HepG2 (cell line): ENCODE results near the gene CNMD. TPM values are rescaled to one million over a fixed set of nuclear protein-coding genes. Genes with fewer than 3 reads are reported as not detected.

ENCODE experiments used
- ATAC-seq: fragments of 200-7000 bp; cut with Tn5 transposase; 3 replicates; pipeline ENCODE4 v1.9.1; 2020; ENCODE audit warnings: mild to moderate bottlenecking, moderate library complexity
- BruUV-seq: library from RNA; stranded (reverse); fragments of 400-500 nt; replicated peaks from 2 replicates; lab custom pipeline; 2021; lab: Mats Ljungman, UMichigan
- CTCF ChIA-PET: fragments of 300-600 bp; formaldehyde crosslinking; extraction: SDS; loops from one replicate; lab custom pipeline; 2021; ENCODE audit warnings: low total read pairs, inconsistent platforms, low intra/inter-chr PET ratio; lab: Yijun Ruan, JAX
- POLR2A ChIA-PET: fragments of 350-600 bp; sonication (Branson Sonifier 250); formaldehyde crosslinking; loops from one replicate; lab custom pipeline; 2020; ENCODE audit warnings: antibody characterized with exemption, inconsistent platforms; lab: Yijun Ruan, JAX
- DNase-seq: peaks from one replicate; pipeline ENCODE4 v3.0.0-alpha.2; 2015; ENCODE audit warnings: low spot score
- FAIRE-seq: peaks from 3 replicates; lab custom pipeline; 2011; peaks lifted over from hg19 to GRCh38; lab: Jason Lieb, UNC
- H2AFZ ChIP-seq: one replicate; pipeline ENCODE4 v1.6.1; 2011; ENCODE audit warnings: low read length, inconsistent platforms
- H3K27ac ChIP-seq: fragments of 300-600 bp; 3 replicates; pipeline ENCODE4 v1.8.0; 2011; ENCODE audit warnings: mixed run types, mild to moderate bottlenecking, mixed read lengths, low read length, inconsistent platforms; ENCODE audit not compliant: insufficient read depth; ENCODE audit errors: extremely low read length
- H3K27me3 ChIP-seq, 2 experiments: fragments of 200-600 bp in 1 of 2; 2 replicates in 1 of 2; 3 replicates in 1 of 2; pipeline versions ENCODE4 v1.6.0 to v1.8.0; 2011; ENCODE audit warnings: low read length in 2 of 2, mild to moderate bottlenecking in 2 of 2, moderate library complexity in 2 of 2, inconsistent platforms in 1 of 2; ENCODE audit not compliant: insufficient read depth in 2 of 2, control insufficient read depth in 1 of 2
- H3K36me3 ChIP-seq, 2 experiments: fragments of 200-600 bp in 1 of 2; replicated peaks in 1 of 2; 2 replicates in 1 of 2; 3 replicates in 1 of 2; pipeline versions ENCODE4 v1.5.1 to v1.8.0; 2011; ENCODE audit warnings: low read length in 2 of 2, inconsistent platforms in 1 of 2; ENCODE audit not compliant: insufficient read depth in 2 of 2, control insufficient read depth in 1 of 2
- H3K4me1 ChIP-seq: 2 replicates; pipeline ENCODE4 v1.5.1; 2012; ENCODE audit warnings: low read length, inconsistent platforms; ENCODE audit not compliant: insufficient read depth
- H3K4me2 ChIP-seq: 2 replicates; pipeline ENCODE4 v1.6.0; 2011; ENCODE audit warnings: low read depth, low read length, inconsistent platforms
- H3K4me3 ChIP-seq, 3 experiments: fragments of 200-600 bp in 1 of 3; sonication (generic), shearing (Covaris generic) in 1 of 3; replicated peaks in 1 of 3; 2 replicates each; pipeline ENCODE4 v1.5.1; 2011 to 2016; ENCODE audit warnings: low read length in 3 of 3, inconsistent platforms in 2 of 3, low read depth in 2 of 3, mild to moderate bottlenecking in 2 of 3, control low read depth in 1 of 3, mixed read lengths in 1 of 3; ENCODE audit not compliant: insufficient read depth in 1 of 3
- H3K79me2 ChIP-seq: one replicate; pipeline ENCODE4 v1.6.1; 2011; ENCODE audit warnings: low read length, inconsistent platforms; ENCODE audit not compliant: insufficient read depth
- H3K9ac ChIP-seq: 2 replicates; pipeline ENCODE4 v1.6.0; 2011; ENCODE audit warnings: mild to moderate bottlenecking, low read depth, low read length, inconsistent platforms; ENCODE audit not compliant: insufficient read depth
- H3K9me3 ChIP-seq: 2 replicates; pipeline ENCODE4 v1.5.1; 2012; ENCODE audit warnings: mild to moderate bottlenecking, low read length
- H4K20me1 ChIP-seq: 2 replicates; pipeline ENCODE4 v1.6.0; 2011; ENCODE audit warnings: inconsistent platforms, mild to moderate bottlenecking, low read length, moderate library complexity; ENCODE audit not compliant: insufficient read depth
- FOXA1 ChIP-seq, 2 experiments: fragments of 450-650 bp in 1 of 2; sonication (generic) in 1 of 2; formaldehyde crosslinking in 1 of 2; IDR thresholded peaks; 2 replicates each; pipeline versions ENCODE4 v1.4.0 to v1.6.1; 2016 to 2020; ENCODE audit warnings: missing genetic modification reagents in 1 of 2
- FOXA3 ChIP-seq: IDR thresholded peaks from 2 replicates; pipeline ENCODE4 v1.6.1; 2016; ENCODE audit warnings: missing genetic modification reagents, missing compliant biosample characterization
- HDAC1 ChIP-seq: sonication (generic); formaldehyde crosslinking; IDR thresholded peaks from 2 replicates; pipeline ENCODE4 v1.5.1; 2020; ENCODE audit warnings: mild to moderate bottlenecking, missing genetic modification reagents
- JUNB ChIP-seq: sonication (generic); formaldehyde crosslinking; IDR thresholded peaks from 2 replicates; pipeline ENCODE4 v1.8.0; 2022; ENCODE audit warnings: missing genetic modification reagents, mild to moderate bottlenecking, borderline replicate concordance
- NR2F6 ChIP-seq, 2 experiments: IDR thresholded peaks; 2 replicates each; pipeline ENCODE4 v1.6.1; 2016; ENCODE audit warnings: antibody characterized with exemption in 1 of 2, mild to moderate bottlenecking in 1 of 2
- ZNF484 ChIP-seq: sonication (generic); formaldehyde crosslinking; IDR thresholded peaks from 2 replicates; pipeline ENCODE4 v1.5.1; 2020; ENCODE audit warnings: mild to moderate bottlenecking, low read depth, missing genetic modification reagents, borderline replicate concordance
- ZNF652 ChIP-seq: IDR thresholded peaks from 2 replicates; pipeline ENCODE4 v1.6.1; 2016; ENCODE audit warnings: low read depth, borderline replicate concordance
- ZNF678 ChIP-seq: sonication (generic); formaldehyde crosslinking; IDR thresholded peaks from 2 replicates; pipeline ENCODE4 v1.4.0; 2020; ENCODE audit warnings: mild to moderate bottlenecking, missing genetic modification reagents
- ZNF720 ChIP-seq: sonication (generic); formaldehyde crosslinking; IDR thresholded peaks from 2 replicates; pipeline ENCODE4 v1.4.0; 2020; ENCODE audit warnings: missing genetic modification reagents
- WGBS: methylation state at CpG from one replicate; pipeline ENCODE4 v1.1.6; 2017; ENCODE audit warnings: low lambda C conversion rate; 5-methylcytosine and 5-hydroxymethylcytosine counted together
- in situ Hi-C: cut with HindIII; loops from 2 replicates; pipeline ENCODE4 v1.10.0; 2017; ENCODE audit warnings: low pct_unique_long_range_greater_than_20kb; ENCODE audit not compliant: extremely low pct_ligation_motif_present
- intact Hi-C: fragments of 100-400 bp; cut with micrococcal nuclease; formaldehyde crosslinking; loops from one replicate; pipeline ENCODE4 v1.10.0; 2022; ENCODE audit not compliant: unreplicated experiment
- polyA plus RNA-seq, 8 experiments: library from polyadenylated mRNA; depleted of rRNA in 3 of 8; stranded (reverse) in 7 of 8; unstranded in 1 of 8; fragments of >200 nt; fragmentation: Illumina TruSeq in 4 of 8; extraction: Trizol in 4 of 8; gene quantifications; 2 replicates each; pipeline versions ENCODE4 v1.2.1 to v1.2.3, GENCODE V29; 2011 to 2016; ENCODE audit warnings: low read depth in 4 of 8, missing spikeins in 1 of 8, mixed read lengths in 1 of 8; ENCODE audit not compliant: insufficient read depth in 1 of 8
- total RNA-seq, 5 experiments: library from RNA; depleted of rRNA; stranded (reverse); fragments of >200 nt; fragmentation: Illumina TruSeq; extraction: Trizol; gene quantifications; 2 replicates each; pipeline ENCODE4 v1.2.3, GENCODE V29; 2016; ENCODE audit warnings: low read depth in 1 of 5
- TF ChIP-seq, protein P1 (sequence below), 2 experiments: sonication (generic) in 1 of 2; formaldehyde crosslinking in 1 of 2; IDR thresholded peaks; 2 replicates each; pipeline versions ENCODE4 v1.6.1 to v1.9.0; 2014 to 2022; ENCODE audit warnings: antibody characterized with exemption in 1 of 2, borderline replicate concordance in 1 of 2, inconsistent platforms in 1 of 2, low read depth in 1 of 2, missing genetic modification reagents in 1 of 2

CNMD gene
- total and polyA plus RNA-seq, 2 of the 13 experiments (the other 11 are each of a cell fraction or from before 2014, with no cell fraction given) = not detected

DNA sequence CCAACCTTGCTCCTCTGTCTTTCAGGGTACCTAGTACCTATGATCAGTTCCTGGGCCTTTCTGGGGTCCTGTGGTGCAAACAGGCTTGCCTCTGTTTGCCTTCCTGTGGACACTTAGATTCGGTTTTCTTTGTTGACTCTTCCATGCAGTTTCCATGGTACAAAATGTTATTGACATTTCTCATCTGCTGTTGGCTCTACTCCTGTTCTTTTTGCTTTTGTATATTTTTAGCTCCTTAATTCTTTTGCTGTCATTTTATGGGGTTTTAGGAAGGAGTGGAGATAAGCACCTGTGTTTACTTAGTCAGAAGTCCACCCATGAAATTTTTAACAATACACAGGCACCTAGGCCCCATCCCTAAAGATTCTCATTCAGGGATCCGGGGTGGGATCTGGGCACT lies 20.5 kb upstream of the CNMD start:
- no peaks in the 10 kb centered on the region for H3K79me2 ChIP-seq
- H4K20me1 ChIP-seq = no peaks in the 10 kb centered on the region
- ChIA-PET POLR2A (no interaction called here), CTCF (no interaction called here)
- H3K9ac ChIP-seq = no peak overlapping the region
- peaks cover 9% of the 10 kb centered on the region; the same call in 1 of the 2 replicates for H3K4me1 ChIP-seq
- intact Hi-C loops = no loop called here
- no peak overlapping the region for H3K4me2 ChIP-seq
- H3K4me3 ChIP-seq = no peak overlapping the region
- H3K36me3 ChIP-seq = no peaks in the 10 kb centered on the region
- no peak overlapping the region for H2AFZ ChIP-seq
- in situ Hi-C loops = no loop called here
- FAIRE-seq (no peak), ATAC-seq (no peak; the same call in 2 of the 3 replicates), DNase-seq (no peak)
- peaks cover 0 to 2% of the 10 kb centered on the region in 2 experiments; a peak in 2 of 5 replicates for H3K27me3 ChIP-seq
- BruUV-seq = no TSS peak
- H3K9me3 ChIP-seq = no peaks in the 10 kb centered on the region
- no peak overlapping the region for H3K27ac ChIP-seq
- TF ChIP-seq ZNF484 (CRISPR knock-in tag) (no peak), JUNB (CRISPR knock-in tag) (no peak), FOXA1 (IDR thresholded peaks at IDR 0.05) (no peak), FOXA1 (CRISPR knock-in tag; IDR thresholded peaks at IDR 0.05) (peak; percentile 49; the same call in 1 of the 2 replicates), FOXA3 (CRISPR knock-in tag) (peak; percentile 35; the same call in 1 of the 2 replicates), ZNF678 (CRISPR knock-in tag) (no peak), HDAC1 (CRISPR knock-in tag) (no peak), NR2F6 (IDR thresholded peaks at IDR 0.05) (no peak), NR2F6 (CRISPR knock-in tag; IDR thresholded peaks at IDR 0.05) (no peak), ZNF652 (CRISPR knock-in tag) (no peak), ZNF720 (CRISPR knock-in tag) (no peak)
- TF ChIP-seq, protein P1, sequence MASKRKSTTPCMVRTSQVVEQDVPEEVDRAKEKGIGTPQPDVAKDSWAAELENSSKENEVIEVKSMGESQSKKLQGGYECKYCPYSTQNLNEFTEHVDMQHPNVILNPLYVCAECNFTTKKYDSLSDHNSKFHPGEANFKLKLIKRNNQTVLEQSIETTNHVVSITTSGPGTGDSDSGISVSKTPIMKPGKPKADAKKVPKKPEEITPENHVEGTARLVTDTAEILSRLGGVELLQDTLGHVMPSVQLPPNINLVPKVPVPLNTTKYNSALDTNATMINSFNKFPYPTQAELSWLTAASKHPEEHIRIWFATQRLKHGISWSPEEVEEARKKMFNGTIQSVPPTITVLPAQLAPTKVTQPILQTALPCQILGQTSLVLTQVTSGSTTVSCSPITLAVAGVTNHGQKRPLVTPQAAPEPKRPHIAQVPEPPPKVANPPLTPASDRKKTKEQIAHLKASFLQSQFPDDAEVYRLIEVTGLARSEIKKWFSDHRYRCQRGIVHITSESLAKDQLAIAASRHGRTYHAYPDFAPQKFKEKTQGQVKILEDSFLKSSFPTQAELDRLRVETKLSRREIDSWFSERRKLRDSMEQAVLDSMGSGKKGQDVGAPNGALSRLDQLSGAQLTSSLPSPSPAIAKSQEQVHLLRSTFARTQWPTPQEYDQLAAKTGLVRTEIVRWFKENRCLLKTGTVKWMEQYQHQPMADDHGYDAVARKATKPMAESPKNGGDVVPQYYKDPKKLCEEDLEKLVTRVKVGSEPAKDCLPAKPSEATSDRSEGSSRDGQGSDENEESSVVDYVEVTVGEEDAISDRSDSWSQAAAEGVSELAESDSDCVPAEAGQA (IDR thresholded peaks at IDR 0.05; ENCODE audit: low read depth) = no peak
- TF ChIP-seq, protein P1 (CRISPR knock-in tag; IDR thresholded peaks at IDR 0.05; ENCODE audit: borderline replicate concordance) = no peak
- 0% methylated on average over 2 of the region's 2 CpGs for WGBS
